ENCODE data around the gene DLG2.

GRCh38 chr11:84339796-84340195 is 1287.3 kb downstream of the DLG2 start:
- TF ChIP-seq CTCF (conservative IDR thresholded peaks at IDR 0.05 in 1 of 2, IDR thresholded peaks at IDR 0.05 in 1 of 2; ENCODE audit: extremely low read depth in 1 of 2, insufficient read depth in 1 of 2, low read depth in 1 of 2, low read length in 2 of 2) (no peak), EZH2 (IDR thresholded peaks at IDR 0.05; ENCODE audit: borderline replicate concordance, low read length) (no peak)
